ENCODE measurements around the gene ERN1.

DNA sequence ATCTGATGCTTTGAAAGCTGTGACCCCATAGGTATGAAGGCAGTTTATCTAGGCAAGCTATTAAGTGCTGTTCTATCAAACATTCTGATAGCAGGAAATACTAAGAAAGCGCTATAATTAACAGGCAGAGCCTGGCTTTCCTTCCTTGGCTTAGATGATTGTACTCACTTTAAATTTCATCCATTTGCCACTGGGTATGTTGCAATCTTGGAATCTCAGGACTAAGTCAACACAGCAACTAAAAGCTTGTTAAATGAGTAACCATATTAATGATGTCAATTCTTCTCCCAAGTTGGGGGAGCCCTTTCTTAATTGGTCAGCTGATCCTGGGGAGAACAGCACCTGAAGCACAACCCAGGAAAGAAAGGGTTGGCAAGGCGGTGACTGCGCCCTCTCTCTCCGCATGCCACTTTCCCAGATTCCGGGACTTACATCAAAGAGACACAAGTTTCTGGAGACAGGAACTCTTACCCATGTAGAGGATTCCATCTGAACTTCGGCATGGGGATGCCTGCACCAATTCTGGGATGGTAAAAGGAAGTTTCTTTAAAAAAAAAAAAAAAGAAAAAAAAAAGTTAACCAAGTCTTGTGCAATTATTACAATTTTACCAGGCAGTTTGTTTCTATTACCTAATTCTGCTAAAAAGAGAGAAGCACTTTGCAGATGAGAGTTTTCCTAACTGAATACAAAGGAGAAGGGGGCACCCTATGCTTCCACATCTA lies 55.1 kb downstream of the ERN1 start:
- no peak for TF ChIP-seq POLR2A (IDR thresholded peaks at IDR 0.05; ENCODE audit: low read depth, low read length)
- TF ChIP-seq TAF1 (IDR thresholded peaks at IDR 0.05; ENCODE audit: borderline replicate concordance, low read depth, low read length): no peak

Measured in GM12892 (cell line).